ENCODE measurements around the gene MTERF4. TPM values are rescaled to one million over a fixed set of nuclear protein-coding genes. Genes with fewer than 3 reads are reported as not detected.

MTERF4 gene
- total RNA-seq, 4 donors from 2014 or later, result 26.9 to 39.1 (median 34.5) TPM

DNA sequence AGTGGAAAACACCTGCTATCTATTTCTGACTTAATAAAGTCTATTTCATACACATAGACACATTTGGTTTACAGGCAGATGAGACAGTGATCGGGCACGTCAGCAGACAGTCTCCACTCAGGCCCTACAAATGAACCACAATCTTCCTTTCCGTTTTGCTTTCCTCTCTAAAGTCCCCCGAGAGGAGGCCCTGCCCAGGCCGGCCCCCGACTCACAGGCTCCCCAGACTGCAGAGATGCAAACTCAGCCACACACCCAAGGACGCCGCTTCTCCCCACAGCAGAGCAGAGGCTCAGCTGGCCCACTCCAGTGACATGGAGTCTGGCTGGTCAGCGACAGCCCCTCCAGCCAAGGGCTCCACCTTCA, 9.3 kb upstream of the MTERF4 start:
- TF ChIP-seq CTCF (IDR thresholded peaks at IDR 0.05), result no peak
- DNase-seq (ENCODE audit: low spot score) (no peak), ATAC-seq (ENCODE audit: low FRiP score) (no peak)

DNA sequence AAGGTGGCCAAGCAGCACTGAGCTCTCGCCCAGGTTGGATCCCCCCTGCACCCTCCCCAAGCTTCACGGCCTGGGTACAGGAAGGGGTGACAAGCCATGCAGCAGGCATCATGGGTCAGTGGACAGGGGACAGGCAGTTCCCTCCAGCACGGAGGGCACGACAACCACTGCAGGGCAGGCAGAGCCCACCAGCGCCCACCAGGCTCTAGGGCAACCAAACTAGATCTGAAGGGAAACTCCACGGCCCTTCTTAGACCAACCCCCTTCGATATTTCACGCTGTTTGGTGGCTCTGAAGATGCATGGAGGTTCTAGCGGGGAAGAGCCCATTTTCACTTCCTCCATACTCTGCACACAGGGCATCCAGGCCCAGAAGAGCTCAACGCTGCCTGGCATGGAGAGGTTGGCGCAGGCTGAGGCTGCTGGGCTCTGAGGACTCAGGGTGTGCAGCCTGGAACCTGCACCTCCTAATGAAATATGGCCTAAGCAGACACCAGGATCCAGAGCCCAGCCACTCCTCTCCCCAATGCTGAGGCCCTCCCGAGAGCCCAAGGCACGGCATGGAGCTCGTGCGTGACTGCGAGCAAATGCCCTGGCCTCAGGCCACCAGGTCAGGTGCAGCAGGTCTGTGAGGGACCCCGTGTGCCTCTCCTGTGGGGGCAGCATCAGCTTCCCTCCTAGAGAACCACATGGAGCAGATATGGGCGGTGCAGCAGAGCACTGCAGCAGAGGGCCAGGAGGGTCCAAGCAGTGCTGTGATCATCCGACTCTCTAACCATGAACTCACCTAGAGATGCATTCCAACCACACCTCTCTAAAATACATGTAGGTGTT, 8.7 kb upstream of the MTERF4 start:
- no peak for TF ChIP-seq CTCF (IDR thresholded peaks at IDR 0.05)
- no peak for DNase-seq (ENCODE audit: low spot score)
- no peak for ATAC-seq (ENCODE audit: low FRiP score)

DNA sequence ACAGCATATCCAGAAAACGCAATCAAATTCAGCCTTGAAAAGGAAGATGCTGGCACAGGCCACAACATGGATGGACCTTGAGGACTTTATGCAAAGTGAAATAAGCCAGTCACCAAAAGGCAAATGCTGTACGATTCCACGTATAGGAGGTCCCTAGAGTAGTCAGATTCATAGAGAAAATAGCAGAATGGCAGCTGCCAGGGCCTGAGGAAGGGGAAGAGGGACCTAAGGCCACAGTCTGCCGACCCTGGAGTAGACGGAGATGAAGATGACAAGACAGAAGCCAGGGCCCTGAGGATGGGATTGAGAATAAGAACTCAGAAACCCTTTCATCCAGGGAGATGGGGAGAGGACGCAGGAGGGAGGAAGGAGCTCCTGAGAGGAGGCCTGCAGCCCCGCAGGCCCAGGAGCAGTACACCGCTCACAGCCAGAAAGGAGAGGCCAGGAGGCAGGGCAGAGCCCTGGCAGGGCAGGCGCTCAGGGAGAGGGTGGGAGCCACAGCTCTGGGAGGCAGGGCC, 8.1 kb upstream of the MTERF4 start:
- DNase-seq (ENCODE audit: low spot score) (no peak), ATAC-seq (ENCODE audit: low FRiP score) (no peak)
- TF ChIP-seq CTCF (IDR thresholded peaks at IDR 0.05), result no peak

DNA sequence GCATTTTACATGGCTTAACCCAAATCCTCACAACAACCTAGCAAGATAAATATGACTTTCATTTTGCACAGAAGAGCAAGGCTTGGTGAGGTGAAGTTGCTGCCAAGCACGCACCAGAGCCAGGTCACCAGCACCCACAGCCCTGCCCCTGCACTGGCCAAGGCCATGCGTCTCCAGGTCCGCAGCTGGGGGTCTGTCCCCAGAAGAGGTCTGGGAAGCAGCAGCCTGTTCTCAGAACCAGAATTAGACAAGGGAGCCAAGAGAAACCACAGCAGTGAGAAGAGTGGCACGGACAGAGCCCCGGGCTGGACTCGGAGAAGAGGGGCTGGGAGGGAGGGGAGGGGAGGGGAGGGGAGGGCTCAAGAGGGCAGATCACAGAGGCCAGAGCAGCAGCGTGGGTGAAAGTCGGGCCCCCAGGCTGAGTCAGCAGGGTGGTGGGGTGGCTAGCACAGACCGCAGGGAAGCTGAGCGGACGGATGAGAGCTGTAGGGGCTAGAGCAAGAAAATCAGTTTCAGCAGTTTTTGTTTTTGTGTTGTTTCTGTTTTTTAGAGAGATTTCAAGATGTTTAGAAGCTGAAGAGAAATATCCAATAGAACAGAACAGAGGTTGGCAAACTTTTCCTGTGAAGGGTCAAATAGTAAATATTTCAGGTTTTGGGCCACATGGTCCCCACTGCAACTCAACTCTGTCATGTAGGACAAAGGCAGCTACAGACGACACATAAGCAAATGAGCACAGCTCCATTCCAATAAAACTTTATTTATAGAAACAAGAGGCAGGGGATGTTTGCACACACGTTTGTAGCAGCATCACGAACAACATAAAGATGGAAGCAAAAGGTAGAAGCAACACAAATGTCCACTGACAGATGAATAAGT, 7.4 kb upstream of the MTERF4 start:
- DNase-seq (ENCODE audit: low spot score) (no peak), ATAC-seq (ENCODE audit: low FRiP score) (no peak)
- TF ChIP-seq CTCF (IDR thresholded peaks at IDR 0.05), result no peak

- ATAC-seq (ENCODE audit: low FRiP score), result no peak
- DNase-seq (ENCODE audit: low spot score), result no peak
- TF ChIP-seq CTCF (IDR thresholded peaks at IDR 0.05), result no peak
Observed at GRCh38 chr2:241108271-241109209, 6.5 kb upstream of the MTERF4 start.

GRCh38 chr2:241107031-241107783, 5.1 kb upstream of the MTERF4 start:
- TF ChIP-seq CTCF (IDR thresholded peaks at IDR 0.05), result no peak
- DNase-seq (ENCODE audit: low spot score) (no peak), ATAC-seq (ENCODE audit: low FRiP score) (no peak)

All from omental fat pad (tissue), 4 donors.